Measurements from ENCODE around the gene PGLYRP1.

Gene PGLYRP1

DNA sequence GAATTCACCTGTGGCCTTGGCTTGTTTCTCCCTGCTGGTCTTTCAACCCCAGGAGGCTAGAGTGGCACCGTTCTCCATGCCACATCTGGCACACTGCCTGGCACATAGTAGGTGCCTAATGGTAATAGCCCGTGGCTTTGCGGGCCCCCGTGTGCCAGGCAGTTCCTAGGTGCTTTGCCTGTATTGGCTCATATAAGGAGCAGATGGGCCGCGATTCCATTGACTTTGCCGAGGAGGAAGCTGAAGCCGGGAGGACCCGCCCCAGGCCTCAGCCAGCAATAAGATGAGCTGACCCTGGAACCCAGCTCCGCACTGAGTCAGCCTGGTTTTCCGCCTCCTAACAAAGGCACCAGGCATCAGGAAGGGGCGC is 807 bp downstream of the PGLYRP1 start:
- H3K4me3 ChIP-seq (ENCODE audit: low read depth, low read length): no peak overlapping the region
- TF ChIP-seq, protein P1, sequence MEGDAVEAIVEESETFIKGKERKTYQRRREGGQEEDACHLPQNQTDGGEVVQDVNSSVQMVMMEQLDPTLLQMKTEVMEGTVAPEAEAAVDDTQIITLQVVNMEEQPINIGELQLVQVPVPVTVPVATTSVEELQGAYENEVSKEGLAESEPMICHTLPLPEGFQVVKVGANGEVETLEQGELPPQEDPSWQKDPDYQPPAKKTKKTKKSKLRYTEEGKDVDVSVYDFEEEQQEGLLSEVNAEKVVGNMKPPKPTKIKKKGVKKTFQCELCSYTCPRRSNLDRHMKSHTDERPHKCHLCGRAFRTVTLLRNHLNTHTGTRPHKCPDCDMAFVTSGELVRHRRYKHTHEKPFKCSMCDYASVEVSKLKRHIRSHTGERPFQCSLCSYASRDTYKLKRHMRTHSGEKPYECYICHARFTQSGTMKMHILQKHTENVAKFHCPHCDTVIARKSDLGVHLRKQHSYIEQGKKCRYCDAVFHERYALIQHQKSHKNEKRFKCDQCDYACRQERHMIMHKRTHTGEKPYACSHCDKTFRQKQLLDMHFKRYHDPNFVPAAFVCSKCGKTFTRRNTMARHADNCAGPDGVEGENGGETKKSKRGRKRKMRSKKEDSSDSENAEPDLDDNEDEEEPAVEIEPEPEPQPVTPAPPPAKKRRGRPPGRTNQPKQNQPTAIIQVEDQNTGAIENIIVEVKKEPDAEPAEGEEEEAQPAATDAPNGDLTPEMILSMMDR (IDR thresholded peaks at IDR 0.05; ENCODE audit: low read depth, low read length, missing control alignments): no peak
- no peak for DNase-seq (ENCODE audit: low read depth)
- in situ Hi-C loops (cut with HindIII; ENCODE audit: low sequenced_read_pairs): no loop called here

DNA sequence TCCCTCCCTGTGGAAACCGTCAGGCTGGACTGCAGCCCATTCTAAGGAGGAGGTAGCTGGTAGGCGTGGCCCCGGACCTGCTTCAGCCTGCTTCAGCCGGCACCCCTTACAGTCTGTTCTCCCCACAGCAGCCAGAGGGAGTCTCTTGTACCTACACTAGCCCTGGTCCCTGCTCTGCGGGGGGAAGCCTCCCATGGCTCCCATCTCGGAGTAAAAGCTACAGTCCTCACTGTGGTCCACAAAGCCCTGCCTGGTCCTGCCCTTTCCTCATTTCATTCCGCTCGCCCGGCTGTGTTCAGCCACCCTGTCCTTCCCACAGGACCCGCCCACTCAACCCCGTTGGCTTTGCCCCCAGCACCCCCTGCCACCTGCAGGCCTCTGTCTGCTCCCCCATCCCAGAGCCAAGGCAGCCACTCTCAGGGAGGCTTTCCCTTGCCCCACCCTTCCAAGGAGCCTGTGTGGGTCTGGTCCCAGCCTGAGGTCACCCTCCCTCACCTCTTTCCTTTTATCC is 1.3 kb downstream of the PGLYRP1 start:
- TF ChIP-seq, protein P1 (IDR thresholded peaks at IDR 0.05; ENCODE audit: low read depth, low read length, missing control alignments): no peak
- in situ Hi-C loops (cut with HindIII; ENCODE audit: low sequenced_read_pairs): no loop called here
- H3K4me3 ChIP-seq (ENCODE audit: low read depth, low read length): no peak overlapping the region
- DNase-seq (ENCODE audit: low read depth): no peak

DNA sequence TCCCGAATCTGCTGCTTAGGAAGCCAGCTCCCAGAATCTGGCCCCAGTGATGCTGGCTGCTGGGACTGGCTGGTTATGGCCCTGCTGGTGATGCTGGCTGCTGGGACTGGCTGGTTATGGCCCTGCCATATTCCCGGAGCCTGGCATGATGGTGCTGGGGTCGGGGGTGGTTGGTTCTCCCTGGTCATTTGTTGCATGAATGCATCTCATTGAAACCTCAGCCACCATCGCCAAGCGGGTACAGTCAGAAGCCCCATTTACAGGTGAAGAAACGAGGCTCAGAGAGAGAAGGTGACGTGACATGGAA is 2.1 kb downstream of the PGLYRP1 start:
- in situ Hi-C loops (cut with HindIII; ENCODE audit: low sequenced_read_pairs): no loop called here
- no peak for DNase-seq (ENCODE audit: low read depth)
- no peak overlapping the region for H3K4me3 ChIP-seq (ENCODE audit: low read depth, low read length)
- TF ChIP-seq, protein P1 (IDR thresholded peaks at IDR 0.05; ENCODE audit: low read depth, low read length, missing control alignments): no peak

DNA sequence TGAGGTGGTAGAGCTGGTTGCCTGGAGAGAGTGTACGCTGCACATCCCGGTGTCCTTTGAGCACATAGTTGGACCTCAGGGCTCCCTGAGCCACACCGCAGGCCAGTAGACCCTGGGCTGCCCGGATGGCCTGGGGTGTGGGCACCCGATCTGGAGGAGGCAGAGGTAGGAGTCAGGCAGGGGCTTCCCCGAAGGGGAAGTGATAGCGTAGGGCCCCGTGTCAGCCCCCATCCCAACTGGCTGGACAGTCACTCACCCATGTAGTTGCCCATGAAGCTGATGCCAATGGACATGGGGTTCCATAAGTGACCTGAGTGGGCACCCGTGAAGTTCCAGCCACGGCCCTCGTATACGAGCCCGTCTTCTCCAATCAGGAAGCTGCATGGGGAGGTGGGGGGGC is 3.6 kb downstream of the PGLYRP1 start:
- no peak overlapping the region for H3K4me3 ChIP-seq (ENCODE audit: low read depth, low read length)
- in situ Hi-C loops (cut with HindIII; ENCODE audit: low sequenced_read_pairs): no loop called here
- DNase-seq (ENCODE audit: low read depth): no peak
- TF ChIP-seq, protein P1 (IDR thresholded peaks at IDR 0.05; ENCODE audit: low read depth, low read length, missing control alignments): no peak

DNA sequence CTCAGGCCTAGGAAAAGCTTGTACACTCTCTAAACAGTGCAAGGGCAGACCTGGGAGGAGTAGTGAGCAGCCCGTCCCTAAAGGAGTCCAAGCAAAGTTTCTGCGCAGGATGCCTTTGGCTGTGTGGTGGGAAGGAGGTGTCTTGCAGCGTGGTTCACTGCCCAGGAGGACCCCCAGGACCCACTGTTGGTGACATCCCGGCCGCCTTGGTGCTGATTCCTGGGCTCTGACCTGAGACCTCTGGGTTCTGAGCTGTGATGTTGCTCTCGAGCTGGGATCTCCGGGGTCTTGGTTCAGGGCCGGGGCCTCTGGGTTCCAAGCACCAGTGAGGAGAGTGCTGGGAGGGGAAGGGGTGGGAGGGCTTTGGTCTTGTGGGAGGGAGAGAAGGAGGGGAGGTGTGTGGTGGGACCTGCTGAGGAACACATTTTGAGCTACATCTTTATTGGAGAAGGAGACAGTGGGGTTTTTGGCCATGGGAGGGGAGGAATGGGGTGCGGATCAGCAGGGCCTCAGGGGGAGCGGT is 4.1 kb downstream of the PGLYRP1 start:
- in situ Hi-C loops (cut with HindIII; ENCODE audit: low sequenced_read_pairs): no loop called here
- no peak for DNase-seq (ENCODE audit: low read depth)
- TF ChIP-seq, protein P1 (IDR thresholded peaks at IDR 0.05; ENCODE audit: low read depth, low read length, missing control alignments): no peak
- H3K4me3 ChIP-seq (ENCODE audit: low read depth, low read length): no peak overlapping the region

DNA sequence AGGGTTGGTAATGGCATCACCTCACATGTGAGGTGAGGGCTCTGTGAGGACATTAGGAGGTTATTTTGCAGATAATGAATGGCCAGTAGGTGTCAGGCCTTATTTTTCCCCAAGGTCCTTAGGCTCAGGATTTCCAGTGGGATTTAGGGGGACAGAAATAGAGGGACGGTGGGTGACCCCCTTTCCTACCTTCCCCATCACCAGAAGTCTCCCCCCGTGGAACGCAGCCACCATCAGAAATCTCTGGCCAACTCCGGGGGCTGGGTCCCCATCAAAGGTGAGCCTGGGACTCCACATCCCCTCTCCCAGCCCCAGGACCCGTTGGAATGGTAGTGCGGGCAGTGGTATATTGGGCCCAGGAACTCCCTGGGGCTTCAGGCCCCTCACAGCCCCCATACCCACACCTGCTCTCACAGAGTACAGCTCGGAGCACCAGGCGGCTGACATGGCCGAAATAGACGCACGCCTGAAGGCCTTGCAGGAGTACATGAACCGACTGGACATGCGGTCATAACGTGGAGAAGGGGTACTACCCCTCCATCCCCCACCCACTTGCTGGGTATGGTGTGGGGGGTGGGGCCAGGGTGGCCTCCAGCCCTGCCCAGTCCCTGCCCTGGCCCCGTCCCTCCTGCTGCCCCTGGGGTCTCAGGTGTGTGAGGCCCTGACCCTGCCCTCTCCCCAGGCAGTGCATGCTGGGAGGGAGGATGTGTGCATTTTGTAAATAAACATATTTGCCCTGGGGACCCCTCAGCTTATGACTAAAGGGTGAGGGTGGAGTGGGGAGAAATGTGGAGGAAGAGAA is 4.8 kb downstream of the PGLYRP1 start:
- TF ChIP-seq, protein P1 (IDR thresholded peaks at IDR 0.05; ENCODE audit: low read depth, low read length, missing control alignments): no peak
- no peak for DNase-seq (ENCODE audit: low read depth)
- in situ Hi-C loops (cut with HindIII; ENCODE audit: low sequenced_read_pairs): no loop called here
- H3K4me3 ChIP-seq (ENCODE audit: low read depth, low read length): no peak overlapping the region

Measured in astrocyte of the cerebellum (primary cell).